ENCODE results near the gene CCDC12. TPM values are rescaled to one million over a fixed set of nuclear protein-coding genes. Genes with fewer than 3 reads are reported as not detected.
A peak's percentile ranks its signal among the peaks of the same experiment; 100 is the strongest.

The CCDC12 gene
- total and polyA plus RNA-seq, 9 of the 15 experiments (the other 6 are each of a cell fraction or from before 2014, with no cell fraction given) = 8.9 to 201 (median 86.9) TPM

GRCh38 chr3:46978985-46979944 is 2.7 kb upstream of the CCDC12 start, which contains the start of gene NBEAL2 (continued):
- TF ChIP-seq CEBPZ (IDR thresholded peaks at IDR 0.05; ENCODE audit: borderline replicate concordance, low read depth, low read length) (no peak), PRPF4 (IDR thresholded peaks at IDR 0.05; ENCODE audit: insufficient read depth, low read depth, low read length, poor library complexity, severe bottlenecking) (no peak), ZNF232 (CRISPR knock-in tag; IDR thresholded peaks at IDR 0.05) (no peak), TAF9B (IDR thresholded peaks at IDR 0.05; ENCODE audit: partially characterized antibody) (no peak), SMARCA4 (IDR thresholded peaks at IDR 0.05) (0 out of 2 replicates have a peak, but pooled peaks have one; percentile 20), CTBP1 (IDR thresholded peaks at IDR 0.05; ENCODE audit: borderline replicate concordance) (peak; percentile 98), SRF (CRISPR knock-in tag; IDR thresholded peaks at IDR 0.05) (peak; percentile 35 to 74; a peak in 2 of 4 replicates), TEAD4 (IDR thresholded peaks at IDR 0.05; ENCODE audit: low read length) (no peak), TEAD4 (CRISPR knock-in tag; IDR thresholded peaks at IDR 0.05; ENCODE audit: borderline replicate concordance) (no peak), RNF2 (IDR thresholded peaks at IDR 0.05) (peak; percentile 38; the same call in 1 of the 2 replicates), ZSCAN32 (CRISPR knock-in tag; IDR thresholded peaks at IDR 0.05) (no peak), ZBTB8A (IDR thresholded peaks at IDR 0.05; ENCODE audit: partially characterized antibody) (no peak), RREB1 (CRISPR knock-in tag; IDR thresholded peaks at IDR 0.05) (peak; percentile 90; the same call in 1 of the 2 replicates), ZNF134 (CRISPR knock-in tag; conservative IDR thresholded peaks at IDR 0.05) (peak; percentile 90), ZBTB17 (CRISPR knock-in tag; IDR thresholded peaks at IDR 0.05) (peak; percentile 93), RBFOX2 (IDR thresholded peaks at IDR 0.05; ENCODE audit: low read depth, low read length) (peak; percentile 96)
